Stimulated activated CD8-positive, alpha-beta memory T cell treated with anti-CD3 and anti-CD28 coated beads, Interleukin-4, amount 100 ng/mL, for 48 hours (primary cell): ENCODE measurements around the gene SPTSSB.
A peak's percentile ranks its signal among the peaks of the same experiment; 100 is the strongest.

Experiments used
- DNase-seq: peaks from one replicate; pipeline ENCODE4 v3.0.0-alpha.2; 2020

Gene SPTSSB, protein sequence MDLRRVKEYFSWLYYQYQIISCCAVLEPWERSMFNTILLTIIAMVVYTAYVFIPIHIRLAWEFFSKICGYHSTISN

DNA sequence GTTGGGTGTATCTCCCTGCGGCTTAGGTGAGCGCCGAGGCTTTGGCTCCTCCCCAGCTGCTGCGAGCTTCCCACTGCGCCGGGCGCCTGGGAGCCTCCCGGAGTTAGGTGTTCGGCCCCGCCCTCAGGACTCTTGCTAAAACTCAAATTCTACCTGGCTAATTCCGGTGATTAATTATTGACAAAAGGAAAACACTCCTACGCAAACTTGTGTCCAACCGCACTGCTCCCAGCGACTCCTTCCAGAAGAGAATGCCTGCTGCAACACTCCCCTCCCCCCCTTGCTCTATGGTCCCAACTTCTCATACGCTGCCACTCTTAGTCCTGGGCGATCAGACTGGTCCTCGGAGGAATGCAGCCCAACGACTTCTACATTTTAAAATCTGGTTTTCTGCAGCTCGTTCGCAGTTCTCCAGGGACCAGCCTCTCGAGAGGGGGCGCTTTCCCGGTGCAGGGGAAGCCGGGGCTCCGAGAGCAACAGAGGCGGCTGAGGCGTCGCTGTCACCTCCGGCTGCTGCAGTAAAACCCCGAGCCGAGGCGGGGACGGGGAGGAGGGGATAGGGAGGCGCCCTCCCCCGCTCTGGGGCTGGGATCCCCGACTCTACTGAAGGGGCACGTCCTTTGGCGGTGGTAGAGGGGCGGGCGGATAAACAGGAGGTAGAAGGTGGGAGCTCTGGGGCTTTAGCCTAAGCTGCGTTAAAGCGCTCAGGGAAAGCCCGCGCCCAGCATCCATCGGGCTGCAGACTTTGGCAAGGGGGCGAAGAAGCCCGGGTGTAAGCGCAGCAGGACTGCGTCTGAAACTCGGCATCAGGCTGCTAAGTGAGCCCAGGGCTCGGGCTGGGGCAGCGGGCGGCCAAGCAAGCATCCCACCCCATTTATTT lies at the start of gene SPTSSB:
SPTSSB (minus strand) TSS at position 77 of the 880 bp plus-strand sequence. CDS start 25,194 bp downstream, outside the sequence.
- peak; percentile 63 for DNase-seq

DNA sequence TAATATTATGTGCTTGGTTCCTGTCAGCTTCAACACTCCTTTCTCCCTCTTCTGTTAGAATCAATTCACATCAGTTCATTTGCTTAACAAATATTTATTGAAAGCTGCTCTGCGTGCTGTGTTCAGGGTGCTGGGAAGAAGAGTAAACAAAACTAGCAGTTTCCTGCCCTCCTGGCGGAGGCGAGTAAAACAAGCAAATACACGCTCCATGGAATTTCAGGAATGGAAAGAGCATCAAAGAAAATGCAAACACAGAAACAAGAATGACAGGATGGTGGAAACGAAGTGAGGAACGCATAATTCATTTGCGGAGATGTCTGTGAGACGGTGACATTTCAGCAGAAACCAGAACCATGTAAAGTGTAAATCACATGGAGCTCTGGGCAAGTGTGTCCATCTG lies 49.4 kb upstream of the SPTSSB start:
- DNase-seq, result no peak

DNA sequence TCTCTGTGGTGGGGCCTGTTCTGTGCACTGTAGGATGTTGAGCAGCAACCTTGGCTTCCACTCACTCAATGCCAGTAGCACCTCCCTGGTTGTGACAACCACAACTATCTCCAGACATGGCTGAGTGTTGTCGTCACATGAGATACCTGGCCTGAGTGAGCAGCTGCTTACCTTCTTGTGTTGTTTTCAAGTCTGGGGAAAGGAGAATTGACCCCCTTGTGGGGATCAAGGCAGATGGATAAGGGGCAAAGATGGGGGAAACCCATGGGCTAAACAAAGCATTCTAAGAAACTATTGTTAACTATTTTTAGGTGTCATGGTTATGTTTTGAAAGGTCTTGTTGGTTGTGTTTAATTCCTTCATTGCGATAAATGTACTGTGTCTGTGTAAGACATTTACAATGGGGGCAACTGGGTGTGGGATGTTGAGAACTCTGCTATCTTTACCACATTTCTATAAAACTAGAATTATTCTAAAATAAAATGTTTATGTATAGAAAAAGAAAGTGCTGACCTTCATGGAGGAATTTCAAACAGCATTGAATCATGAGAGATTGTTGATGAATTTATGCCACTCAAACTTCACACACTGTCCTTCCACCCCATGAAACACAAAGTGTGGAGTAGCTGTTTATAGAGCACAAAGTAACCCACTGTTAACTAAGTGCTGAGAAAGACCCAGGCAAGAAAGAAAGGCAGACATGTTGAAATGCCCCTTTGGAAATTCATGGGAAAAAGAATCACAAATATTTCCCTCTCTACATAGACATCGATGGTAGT lies 48.4 kb upstream of the SPTSSB start:
- no peak for DNase-seq

DNA sequence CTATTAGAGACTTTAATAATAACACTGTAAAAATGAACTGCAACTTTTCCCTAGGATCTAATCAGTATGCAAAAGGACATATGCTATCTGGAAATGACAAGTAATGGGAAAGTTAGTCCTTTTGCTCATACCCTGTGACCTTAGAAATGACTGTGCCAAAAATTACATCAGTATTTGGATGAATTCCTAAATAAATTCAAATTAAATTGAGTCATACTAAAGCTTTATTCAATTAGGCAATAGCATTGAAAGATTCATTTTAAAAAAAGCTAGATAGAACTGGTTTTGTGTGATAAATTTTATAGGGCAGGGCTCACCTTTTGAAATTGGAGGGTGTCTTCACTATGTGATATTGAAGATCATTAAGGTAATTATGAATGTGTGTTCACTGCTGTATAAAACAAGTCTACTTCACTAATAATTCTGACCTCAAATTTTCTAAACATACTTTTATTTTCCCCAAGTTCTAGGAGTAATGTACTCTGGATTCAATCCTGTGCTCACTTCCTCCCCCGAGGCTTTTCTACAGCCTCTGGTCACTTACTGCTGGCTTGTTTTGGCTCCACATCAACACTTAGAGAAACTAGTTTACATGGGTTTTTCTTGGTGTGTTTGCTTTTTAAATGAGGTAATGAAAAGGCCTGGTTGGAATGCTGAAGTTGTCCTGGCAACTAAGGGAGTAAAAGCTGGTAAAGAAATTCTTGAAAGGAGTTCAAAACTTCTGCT lies 44.4 kb upstream of the SPTSSB start:
- DNase-seq, result no peak

DNA sequence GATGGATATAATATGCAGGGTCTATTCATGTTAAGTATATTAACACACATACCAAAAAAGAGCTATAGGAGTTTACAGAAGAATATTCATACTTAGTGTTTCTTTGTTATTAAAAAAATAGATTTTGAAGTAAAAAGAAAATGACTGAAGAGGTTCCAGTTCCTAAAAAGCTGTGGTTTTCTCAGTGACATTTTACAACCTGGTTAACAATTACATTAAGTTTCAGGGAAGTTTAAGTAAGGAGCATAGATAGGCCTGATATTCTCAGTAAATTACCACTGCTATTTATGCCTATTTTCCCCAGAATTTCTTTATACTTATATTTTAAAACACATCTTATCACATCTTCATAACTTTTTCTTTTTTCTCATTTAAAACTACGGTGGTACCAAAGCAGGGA lies 43.6 kb upstream of the SPTSSB start:
- DNase-seq, result no peak

DNA sequence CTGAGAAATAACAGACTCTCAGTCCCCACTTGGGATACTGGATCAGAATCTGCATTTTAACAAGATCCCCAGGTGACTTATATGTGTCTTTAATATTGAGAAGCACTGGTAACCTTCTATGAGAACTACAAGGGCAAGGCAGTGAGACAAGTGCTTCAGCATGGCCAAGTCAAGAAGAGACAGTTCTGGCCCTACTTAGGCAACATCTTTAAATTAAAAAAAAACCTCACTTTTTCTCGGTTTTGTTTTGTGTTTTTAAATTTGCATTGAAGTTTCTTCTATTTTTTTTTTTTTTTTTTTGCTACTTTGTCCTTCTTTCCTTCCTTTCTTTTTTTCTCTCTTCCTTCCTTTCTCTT lies 42.5 kb upstream of the SPTSSB start:
- DNase-seq, result no peak

DNA sequence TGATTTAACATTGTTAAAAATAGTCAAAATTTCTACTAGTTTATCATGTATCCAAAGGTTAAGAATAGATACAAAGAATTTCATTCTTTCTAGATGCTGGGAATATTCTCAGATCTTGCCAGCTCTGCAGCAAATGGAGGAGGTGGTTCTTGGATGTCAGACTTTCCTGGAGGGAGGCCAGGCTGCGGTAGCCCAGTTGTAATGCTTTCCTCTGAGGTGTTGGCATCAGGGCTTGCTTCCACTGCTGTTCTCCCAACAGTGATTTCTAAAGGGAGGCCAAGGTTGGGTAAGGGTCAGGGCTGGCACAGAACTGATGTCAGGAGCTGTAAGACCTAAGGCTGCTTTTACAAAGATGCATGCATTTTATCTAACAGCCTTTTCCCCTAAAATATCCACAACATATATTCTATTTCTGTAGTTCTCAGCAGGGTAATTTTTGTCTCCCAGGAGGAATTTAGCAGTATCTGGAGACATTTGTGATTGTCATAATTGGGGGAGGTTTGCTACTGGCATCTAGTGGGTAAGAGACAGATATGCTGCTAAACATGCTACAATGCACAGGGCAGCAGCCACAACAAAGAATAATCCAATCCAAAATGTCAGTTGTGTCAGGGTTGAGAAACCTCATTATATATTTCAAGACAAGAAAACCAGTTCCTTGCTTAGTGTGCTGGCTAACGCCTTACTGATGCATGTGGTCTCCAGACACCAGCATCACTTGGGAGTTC lies 42.0 kb upstream of the SPTSSB start:
- DNase-seq, result no peak

DNA sequence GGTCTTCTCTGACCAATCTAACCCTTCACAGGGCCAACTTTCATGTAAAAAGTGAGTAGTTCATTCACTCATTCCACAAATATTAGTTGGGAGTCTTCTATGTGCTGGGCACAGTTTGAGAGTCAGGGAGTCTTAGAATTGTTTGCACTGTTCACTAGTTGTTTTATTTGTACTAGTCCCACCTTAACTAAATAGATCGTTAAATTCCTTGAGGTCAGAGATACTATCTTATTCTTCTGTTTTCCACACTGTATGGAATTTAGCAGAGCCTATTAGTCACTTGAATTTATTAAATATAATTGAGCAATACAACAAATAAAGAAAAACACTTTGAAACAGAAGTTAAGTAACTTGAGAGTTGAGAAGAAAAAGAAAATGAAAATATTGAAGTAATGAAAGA lies 40.8 kb upstream of the SPTSSB start:
- no peak for DNase-seq

DNA sequence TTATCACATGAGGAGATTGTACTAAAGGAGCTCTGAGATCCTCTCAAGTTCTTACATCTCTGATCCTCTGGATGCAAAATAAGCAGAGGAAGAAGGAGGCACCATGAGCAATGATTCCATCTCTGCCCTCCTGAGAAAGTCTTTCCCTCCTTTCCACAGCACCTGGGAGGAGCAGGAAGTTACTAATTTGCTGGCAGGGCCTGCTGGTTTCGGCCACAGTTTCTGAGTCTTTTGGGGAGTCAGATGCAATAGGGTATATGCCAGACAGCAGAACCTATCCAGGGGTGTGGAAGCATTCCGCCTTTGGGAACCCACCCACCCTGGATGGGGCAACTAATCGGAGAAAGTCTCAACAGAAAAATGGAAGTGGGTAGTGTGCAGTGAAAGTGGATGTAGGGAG lies 38.5 kb upstream of the SPTSSB start:
- no peak for DNase-seq

DNA sequence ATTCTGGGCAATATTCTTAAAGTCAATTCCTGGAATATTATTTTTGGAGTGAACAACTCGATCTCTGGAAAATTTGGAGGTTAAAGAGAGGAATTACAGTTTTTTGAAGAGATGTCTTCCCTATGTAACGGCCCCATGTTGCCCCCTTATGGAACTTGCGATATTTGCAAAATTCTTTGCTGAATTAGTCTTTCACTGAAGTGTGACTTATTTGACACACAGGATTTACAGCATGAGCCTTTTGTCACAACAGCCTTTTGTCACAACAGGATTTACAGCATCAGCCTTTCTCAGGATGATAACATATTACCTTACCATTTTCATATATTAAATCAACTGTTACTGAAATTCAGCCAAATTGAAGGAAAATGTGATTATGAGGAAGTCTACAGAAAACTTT lies 37.8 kb upstream of the SPTSSB start:
- DNase-seq, result peak; percentile 41

DNA sequence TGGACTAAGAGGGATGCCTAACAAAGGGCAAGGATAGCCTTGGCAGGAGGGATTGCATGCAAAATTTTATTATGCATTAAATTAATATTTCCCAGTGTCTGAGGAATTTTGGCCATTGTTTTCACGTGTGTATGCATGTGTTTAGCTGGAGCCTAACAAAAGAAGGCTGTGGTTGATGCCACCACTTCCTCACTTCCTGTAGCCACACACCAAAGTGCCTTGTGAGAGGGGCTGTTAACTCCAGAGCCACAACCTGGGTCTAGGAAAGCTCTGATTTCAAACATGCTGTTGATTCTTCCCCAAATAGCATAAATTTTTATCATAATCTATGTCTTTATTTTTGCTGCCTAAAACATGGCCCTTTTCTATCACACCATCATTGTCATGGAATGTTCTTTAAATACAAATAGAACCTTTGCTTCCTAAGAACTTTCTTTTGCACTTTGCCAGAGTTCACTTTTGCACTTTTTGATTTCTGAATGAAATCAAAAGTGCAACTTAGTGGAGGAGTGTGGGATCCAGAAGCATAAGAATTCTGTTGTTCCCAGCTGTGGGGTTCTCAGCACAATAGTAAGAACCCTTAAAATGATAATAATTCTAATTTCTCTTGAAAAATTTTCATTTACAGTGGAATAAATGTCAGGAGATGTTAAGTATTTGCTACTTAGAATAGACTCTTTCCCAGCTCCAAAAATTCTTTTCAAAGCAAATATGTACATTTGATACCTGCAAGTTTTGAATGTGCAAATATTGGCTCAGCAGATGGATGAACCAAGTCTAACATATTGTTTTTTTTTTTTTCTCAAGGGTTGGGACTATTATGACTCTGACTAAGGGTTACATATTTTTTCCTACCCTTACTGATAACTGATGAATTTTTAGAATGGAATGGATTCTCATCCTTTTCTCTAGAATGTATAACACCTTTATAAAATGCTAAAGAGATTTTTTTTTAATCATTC lies 35.6 kb upstream of the SPTSSB start:
- DNase-seq, result no peak

DNA sequence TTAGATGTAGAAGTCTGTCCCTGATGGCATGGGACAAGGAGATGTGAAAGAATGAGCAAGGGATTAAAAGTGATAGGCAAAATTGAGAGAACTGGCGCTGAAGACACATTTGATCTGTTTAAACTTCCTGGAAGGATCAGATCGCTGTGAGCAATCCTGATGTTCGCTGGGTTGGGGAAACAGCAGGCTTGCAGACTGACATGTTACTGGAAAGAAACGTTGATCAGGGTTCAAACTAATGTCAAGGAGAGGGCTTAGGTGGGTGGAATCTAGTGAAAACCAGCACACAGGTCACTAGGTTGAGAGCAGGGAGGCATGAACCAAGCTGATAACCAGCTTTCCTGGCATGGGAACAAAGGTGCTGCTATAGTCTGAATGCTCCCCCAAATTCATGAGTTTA lies 34.5 kb upstream of the SPTSSB start:
- no peak for DNase-seq

DNA sequence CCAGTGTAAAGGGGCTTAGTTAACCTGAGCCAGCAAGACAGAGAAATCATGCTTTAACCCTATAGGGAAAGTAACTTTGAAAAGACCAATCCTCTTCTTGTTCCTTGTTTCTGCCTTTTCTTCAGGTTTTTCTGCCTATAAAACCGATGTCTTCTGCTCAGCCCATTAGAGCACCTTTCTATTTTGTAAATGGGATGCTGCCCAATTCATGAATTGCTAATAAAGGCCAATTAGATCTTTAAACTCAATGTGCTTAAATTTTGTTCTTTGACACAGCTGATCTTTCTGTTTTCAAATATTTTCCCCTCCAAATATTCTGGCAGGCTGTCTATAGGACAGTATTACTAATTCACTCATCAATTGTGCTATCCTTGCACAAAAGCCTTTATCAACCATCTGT lies 33.8 kb upstream of the SPTSSB start:
- no peak for DNase-seq

DNA sequence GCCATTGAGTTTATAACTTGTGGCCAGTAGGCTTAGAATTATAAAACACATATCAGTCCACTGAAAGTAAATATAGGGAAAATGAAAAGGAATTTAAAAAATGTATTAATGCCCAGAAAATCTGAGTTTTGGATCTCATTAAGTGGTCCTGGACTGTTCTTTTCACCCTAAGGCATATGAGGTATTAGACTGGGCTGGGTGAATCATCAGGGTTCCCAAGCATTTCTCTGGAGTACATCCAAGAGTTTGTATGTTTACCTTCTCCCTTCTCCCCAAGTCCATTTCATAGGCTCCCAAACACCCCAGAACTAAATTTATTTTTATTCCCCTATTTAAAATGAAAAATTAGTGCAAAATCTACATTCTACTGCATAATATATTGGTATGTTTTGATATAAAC lies 31.9 kb upstream of the SPTSSB start:
- no peak for DNase-seq

DNA sequence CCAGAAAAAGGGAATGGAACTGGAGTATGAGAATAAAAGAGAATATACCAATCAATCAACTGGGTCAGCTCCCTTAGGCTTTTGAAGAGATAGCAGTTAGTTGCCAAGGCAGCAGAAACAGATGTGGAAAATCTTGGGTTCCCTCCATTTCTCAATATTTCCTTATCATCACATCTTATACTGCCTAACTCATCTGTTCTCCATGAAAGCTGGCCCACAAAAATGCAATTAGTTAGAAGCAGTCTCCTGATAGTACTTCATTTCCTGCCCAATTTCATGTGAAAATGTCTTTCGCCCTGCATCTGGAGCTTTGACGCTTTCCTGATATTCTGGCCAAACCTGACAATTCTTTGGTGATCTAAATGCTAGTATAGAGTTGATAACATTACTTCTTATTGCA lies 30.1 kb upstream of the SPTSSB start:
- DNase-seq, result no peak

DNA sequence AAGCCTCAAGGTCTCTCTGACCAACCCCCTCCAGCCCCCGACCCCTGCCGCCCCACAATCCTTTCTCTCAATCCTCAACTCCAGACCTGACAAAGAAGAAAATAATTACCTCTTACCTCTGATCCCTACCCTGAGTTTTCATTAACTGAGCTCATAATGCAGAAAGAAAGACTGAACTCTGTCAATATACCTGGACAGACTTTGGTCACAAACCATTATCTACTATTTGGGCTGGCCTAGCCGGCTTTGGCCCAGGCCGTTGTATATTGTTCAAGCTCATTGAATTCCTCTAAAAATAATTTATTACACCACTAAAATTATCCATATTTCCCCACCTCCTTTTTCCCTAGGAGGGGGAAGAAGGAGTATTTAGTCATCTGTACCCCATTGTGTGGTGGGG lies 29.3 kb upstream of the SPTSSB start:
- DNase-seq, result no peak

DNA sequence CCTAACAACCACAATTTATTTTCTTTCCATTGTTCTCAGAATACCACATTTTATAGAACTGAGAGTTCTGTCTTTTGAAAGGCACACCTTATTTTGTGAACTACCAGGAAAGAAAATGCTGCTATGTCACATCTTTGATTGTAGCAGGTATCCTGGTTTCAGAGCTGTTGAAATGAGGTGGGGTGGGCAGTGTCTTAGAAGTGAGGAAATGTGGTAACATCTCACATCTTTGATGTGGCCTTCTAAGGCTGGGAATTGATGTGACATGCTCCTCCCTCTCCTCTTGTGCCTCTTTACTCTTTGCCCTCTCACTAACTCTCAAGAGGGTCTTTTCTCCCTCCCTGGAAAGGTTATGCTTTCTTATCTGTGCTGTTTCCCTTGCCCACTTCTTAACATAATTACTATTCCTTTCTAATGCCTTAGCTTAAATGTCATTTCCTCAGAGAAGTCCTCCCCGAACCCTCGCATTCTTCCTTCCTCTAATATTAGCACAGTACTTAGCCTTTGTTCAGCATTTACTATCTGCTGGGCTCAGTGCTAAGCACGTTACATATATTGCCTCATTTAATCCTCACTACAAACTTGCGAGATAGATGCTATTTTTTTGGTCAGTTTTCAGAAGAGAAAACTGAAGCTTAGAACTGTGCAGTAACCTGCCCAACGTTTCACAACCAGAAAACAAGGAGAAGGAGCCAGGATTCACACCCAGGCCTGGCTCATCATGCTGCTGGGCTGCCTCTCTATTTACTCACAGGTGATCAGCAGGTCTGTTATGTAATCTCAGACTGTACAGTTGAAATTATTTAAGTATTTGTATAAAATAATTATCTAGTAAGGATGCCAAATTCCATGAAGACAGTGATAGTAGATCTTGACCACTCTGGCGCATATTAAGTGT lies 24.0 kb upstream of the SPTSSB start:
- no peak for DNase-seq

DNA sequence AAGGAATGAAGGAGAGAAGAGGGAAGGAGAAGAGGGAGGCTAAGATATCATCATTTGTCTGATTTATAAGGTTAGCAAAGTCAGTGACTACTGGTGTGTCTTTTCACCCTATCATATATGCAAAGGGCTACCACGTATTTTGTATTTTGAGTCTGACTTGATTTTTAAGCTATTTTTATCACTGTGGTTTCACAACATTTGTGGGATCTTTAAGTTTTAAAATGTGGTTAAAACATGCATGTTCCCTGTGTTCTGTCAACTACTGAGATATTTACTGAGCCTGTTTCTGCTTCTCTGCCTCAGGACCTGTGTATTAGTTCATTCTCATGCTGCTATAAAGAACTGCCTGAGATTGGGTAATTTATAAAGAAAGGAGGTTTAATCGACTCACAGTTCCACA lies 22.5 kb upstream of the SPTSSB start:
- no peak for DNase-seq

DNA sequence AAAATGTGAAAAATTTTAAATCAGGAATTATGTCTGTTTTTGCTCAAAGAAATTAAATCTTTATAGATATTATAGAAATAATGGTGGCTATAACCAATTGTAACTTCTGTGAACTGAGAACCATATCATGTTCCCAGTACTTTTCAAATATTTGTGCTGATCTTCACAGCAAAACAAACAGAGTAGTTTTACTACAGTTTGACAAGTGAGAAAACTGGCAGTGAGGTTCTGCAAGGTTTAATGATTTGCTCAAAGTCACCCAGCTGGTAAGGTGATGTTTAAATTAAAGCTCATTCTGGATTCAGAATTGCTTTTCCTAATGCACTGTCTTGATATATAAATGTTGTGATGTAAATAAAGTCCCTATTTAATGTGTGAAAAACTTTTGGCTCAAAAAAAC lies 22.0 kb upstream of the SPTSSB start:
- DNase-seq, result no peak

DNA sequence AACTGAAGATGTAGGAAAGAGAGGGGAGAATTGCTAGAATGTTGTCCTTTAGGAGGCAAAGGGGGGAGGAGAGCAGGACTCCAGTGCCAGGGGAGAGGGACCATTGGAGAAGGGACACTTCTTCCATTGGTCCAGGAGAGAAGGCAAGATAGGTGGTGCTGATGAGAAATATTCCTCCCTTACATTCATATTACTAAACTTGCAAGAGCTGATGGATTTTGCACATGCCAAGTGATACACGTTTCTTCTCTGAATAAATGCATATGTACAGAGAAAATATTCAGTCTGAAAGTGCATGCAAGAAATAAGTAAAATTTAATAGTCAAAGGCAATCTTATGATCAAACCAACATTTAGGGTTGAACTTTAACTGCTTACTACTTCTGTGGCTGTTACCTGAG lies 21.5 kb upstream of the SPTSSB start:
- no peak for DNase-seq

DNA sequence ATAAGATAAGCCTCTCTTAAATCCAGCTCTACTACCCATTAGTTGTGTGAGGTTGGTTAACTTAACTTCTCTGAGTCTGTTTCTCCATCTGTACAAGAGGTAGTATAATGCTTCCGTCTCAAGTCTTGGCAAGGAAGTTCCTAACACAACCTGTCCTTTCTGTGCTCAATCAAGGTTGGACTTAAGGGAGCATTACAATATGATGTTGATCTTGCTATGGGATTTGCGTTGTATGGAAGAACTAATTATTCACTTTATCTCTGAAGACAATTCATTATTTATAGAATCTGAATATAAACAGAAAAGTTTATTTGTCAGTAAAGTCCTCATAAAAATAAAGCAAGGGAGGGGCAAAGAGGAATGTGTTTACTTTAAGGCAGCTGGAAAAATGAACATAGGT lies 18.9 kb upstream of the SPTSSB start:
- no peak for DNase-seq
